SK-N-MC (cell line): ENCODE measurements around the gene TRMT112.
A peak's percentile ranks its signal among the peaks of the same experiment; 100 is the strongest.

Experiments used
- DNase-seq: peaks from one replicate; pipeline ENCODE4 v3.0.0-alpha.2; 2011; ENCODE audit warnings: low read depth, low spot score
- H3K27ac ChIP-seq: fragments of 200-600 bp; sonication (generic); 2 replicates; pipeline ENCODE4 v1.5.1; 2016; ENCODE audit warnings: mixed run types
- H3K36me3 ChIP-seq: fragments of 200-600 bp; sonication (generic); 2 replicates; pipeline ENCODE4 v1.6.1; 2017; ENCODE audit warnings: antibody characterized with exemption, low read length, mixed read lengths; ENCODE audit not compliant: insufficient read depth
- H3K4me3 ChIP-seq: fragments of 200-600 bp; sonication (generic); 2 replicates; pipeline ENCODE4 v1.5.1; 2016
- H3K9ac ChIP-seq: fragments of 200-600 bp; sonication (generic); 2 replicates; pipeline ENCODE4 v1.8.0; 2017; ENCODE audit warnings: mixed run types, mixed read lengths; ENCODE audit not compliant: insufficient read length
- H3K9me3 ChIP-seq: fragments of 200-600 bp; sonication (generic); 2 replicates; pipeline ENCODE4 v1.6.1; 2017; ENCODE audit warnings: low read depth, mild to moderate bottlenecking, antibody characterized with exemption, low read length, moderate library complexity, mixed read lengths
- EZH2 ChIP-seq: fragments of 200-600 bp; sonication (generic); IDR thresholded peaks from one replicate; pipeline ENCODE4 v1.6.1; 2017; ENCODE audit warnings: antibody characterized with exemption
- FOXP2 ChIP-seq: optimal IDR thresholded peaks from 2 replicates; pipeline ENCODE3; 2011; ENCODE audit warnings: mild to moderate bottlenecking, moderate library complexity; ENCODE audit not compliant: insufficient read depth; ENCODE audit errors: extremely low read length, control extremely low read depth
- POLR2AphosphoS5 ChIP-seq: IDR thresholded peaks from 2 replicates; pipeline ENCODE4 v1.6.1; 2012; ENCODE audit warnings: mild to moderate bottlenecking, low read depth, low read length, borderline replicate concordance

TRMT112 gene

GRCh38 chr11:64278576-64279190 is 38.7 kb downstream of the TRMT112 start:
- no peaks in the 10 kb centered on the region; the same call in 1 of the 2 replicates for H3K36me3 ChIP-seq
- no peak overlapping the region for H3K9ac ChIP-seq
- no peak overlapping the region for H3K4me3 ChIP-seq
- DNase-seq: no peak
- no peaks in the 10 kb centered on the region for H3K9me3 ChIP-seq
- no peak for TF ChIP-seq EZH2
- no peak for TF ChIP-seq FOXP2
- TF ChIP-seq POLR2AphosphoS5: no peak
- H3K27ac ChIP-seq: no peak overlapping the region

DNA sequence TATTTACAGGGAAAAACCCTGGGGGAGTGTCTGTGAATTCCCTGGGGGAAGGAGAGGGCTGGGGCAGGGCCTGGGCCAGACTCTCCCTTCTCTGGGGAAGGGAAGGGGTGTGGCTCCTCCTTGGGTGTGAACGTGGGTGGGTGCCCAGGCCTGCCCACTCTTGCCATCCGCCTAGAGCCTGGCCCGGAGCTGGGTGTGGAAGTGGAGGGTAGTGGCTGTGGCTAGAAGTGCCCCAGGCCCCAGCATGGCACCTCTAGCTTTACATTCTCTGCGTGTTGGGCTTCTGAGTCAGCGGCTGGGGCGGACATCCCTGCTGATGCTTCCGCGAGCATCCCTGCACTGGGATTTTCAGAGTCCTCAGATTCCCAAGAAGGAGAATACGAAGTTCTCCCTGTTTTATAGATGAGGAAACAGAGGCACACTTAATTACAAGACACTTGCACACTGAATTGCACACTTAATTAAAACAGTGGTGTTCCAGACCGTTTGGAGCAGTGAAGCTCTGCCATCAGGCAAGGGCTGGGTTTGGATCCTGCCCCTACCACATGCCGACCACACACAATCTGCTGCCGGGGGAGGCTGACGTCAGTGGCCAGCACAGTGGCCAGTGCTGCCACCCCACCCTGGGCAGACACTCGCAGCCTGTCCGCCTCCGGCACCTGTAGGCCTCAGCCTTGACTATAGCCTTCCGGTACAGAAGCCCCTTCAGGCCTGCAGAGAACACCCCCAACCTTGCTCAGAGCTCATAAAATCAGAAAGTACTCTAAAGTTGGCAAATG is 40.5 kb downstream of the TRMT112 start:
- TF ChIP-seq POLR2AphosphoS5 (no peak), EZH2 (no peak), FOXP2 (no peak)
- no peaks in the 10 kb centered on the region for H3K9me3 ChIP-seq
- no peak overlapping the region for H3K27ac ChIP-seq
- DNase-seq: no peak
- no peak overlapping the region for H3K4me3 ChIP-seq
- H3K9ac ChIP-seq: no peak overlapping the region
- no peaks in the 10 kb centered on the region; the same call in 1 of the 2 replicates for H3K36me3 ChIP-seq

DNA sequence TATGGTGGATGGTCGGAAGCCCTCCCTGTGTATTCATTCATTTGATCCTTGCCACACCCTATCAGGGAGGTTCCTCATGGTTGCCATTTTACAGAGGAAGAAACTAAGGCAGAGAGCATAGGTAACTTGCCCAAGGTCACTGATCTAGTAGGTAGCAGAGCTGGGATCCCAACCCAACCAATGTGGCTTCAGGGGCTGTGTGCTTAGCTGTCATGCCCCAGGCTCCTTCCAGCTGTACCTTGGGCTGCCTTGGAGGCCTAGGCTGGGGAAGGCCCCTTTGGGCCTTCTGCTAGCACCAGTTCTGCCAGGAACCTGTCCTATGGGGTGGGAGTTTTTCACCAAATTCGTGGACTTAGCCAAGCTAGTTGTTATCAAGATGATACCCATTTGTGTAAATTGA is 41.5 kb downstream of the TRMT112 start:
- Histone ChIP-seq H3K27ac (no peak overlapping the region), H3K4me3 (no peak overlapping the region), H3K9ac (no peak overlapping the region), H3K36me3 (no peaks in the 10 kb centered on the region; the same call in 1 of the 2 replicates), H3K9me3 (no peaks in the 10 kb centered on the region)
- no peak for TF ChIP-seq POLR2AphosphoS5
- no peak for TF ChIP-seq EZH2
- TF ChIP-seq FOXP2: no peak
- no peak for DNase-seq

DNA sequence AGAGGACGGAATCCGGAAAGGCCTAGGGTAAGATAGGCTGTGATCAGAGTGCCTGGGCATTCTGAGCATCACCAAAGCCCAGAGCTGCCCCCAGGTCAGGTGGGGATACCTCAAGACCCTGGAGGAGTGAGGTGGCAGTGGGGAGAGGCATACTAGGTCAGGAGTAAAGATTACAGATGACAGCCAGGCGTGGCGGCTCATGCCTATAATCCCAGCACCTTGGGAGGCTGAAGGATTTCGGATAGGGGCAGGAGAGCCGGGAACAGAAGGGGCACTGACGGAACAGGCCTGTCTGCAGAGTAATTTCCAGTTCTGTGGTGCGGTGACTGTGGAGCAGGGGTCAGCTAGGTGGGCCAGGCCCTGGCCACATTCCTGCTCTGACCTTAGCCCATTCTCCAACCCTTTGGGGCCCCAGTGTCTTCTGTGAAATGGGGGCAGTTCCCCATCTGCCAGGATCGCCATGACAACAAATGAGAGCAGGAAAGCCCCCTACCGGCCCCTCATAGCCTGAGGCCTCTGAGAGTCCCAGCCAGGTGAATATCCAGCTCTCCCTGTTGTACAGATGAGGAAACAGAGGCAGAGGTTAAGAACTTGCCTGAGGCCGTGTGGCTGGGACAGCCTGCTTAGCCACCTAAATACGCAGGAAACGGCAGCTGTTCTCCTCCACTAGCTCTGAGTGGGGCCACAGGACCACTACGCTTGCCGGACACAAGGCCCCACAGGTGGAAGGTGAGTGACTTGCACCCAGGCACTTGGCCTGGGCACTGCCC is 42.1 kb downstream of the TRMT112 start:
- Histone ChIP-seq H3K9me3 (no peaks in the 10 kb centered on the region), H3K36me3 (no peaks in the 10 kb centered on the region; the same call in 1 of the 2 replicates), H3K27ac (no peak overlapping the region), H3K4me3 (no peak overlapping the region), H3K9ac (no peak overlapping the region)
- no peak for DNase-seq
- no peak for TF ChIP-seq FOXP2
- no peak for TF ChIP-seq POLR2AphosphoS5
- TF ChIP-seq EZH2: no peak

- TF ChIP-seq EZH2 (no peak), FOXP2 (no peak), POLR2AphosphoS5 (peak; percentile 78; the same call in 1 of the 2 replicates)
- Histone ChIP-seq H3K4me3 (peak overlapping the region; percentile 80), H3K9ac (peak overlapping the region; percentile 92), H3K9me3 (no peaks in the 10 kb centered on the region), H3K36me3 (peaks cover 4% of the 10 kb centered on the region; the same call in 1 of the 2 replicates), H3K27ac (peak overlapping the region; percentile 95)
- peak; percentile 98 for DNase-seq
These were observed 47.7 kb downstream of the TRMT112 start for GRCh38 chr11:64269540-64270220.

- H3K27ac ChIP-seq: peak overlapping the region; percentile 95
- peak overlapping the region; percentile 92 for H3K9ac ChIP-seq
- TF ChIP-seq POLR2AphosphoS5 (no peak), FOXP2 (no peak), EZH2 (no peak)
- H3K4me3 ChIP-seq: peak overlapping the region; percentile 80
- no peak for DNase-seq
- peaks cover 5% of the 10 kb centered on the region; the same call in 1 of the 2 replicates for H3K36me3 ChIP-seq
- H3K9me3 ChIP-seq: no peaks in the 10 kb centered on the region
These were observed 48.3 kb downstream of the TRMT112 start for GRCh38 chr11:64268893-64269539.

- Histone ChIP-seq H3K27ac (peak overlapping the region; percentile 95), H3K9ac (peak overlapping the region; percentile 92), H3K36me3 (peaks cover 12% of the 10 kb centered on the region; the same call in 1 of the 2 replicates), H3K4me3 (peak overlapping the region; percentile 80), H3K9me3 (no peaks in the 10 kb centered on the region)
- TF ChIP-seq FOXP2: no peak
- TF ChIP-seq POLR2AphosphoS5: no peak
- no peak for TF ChIP-seq EZH2
- no peak for DNase-seq
These were observed 49.1 kb downstream of the TRMT112 start for GRCh38 chr11:64268025-64268892.
